ENCODE measurements around the gene ADAMTS1.
"Not testable (repeated sequence)": the region's sequence is repeated elsewhere in the genome, so short reads cannot be mapped to it uniquely, and the experiment has no call there.

Gene ADAMTS1

GRCh38 chr21:26845066-26845758 is at the start of gene ADAMTS1:
Gene ADAMTS1 (minus strand): TSS chr21:26845409. CDS start chr21:26844954, 455 bp downstream.
- DNase-seq: peak; percentile 92

DNA sequence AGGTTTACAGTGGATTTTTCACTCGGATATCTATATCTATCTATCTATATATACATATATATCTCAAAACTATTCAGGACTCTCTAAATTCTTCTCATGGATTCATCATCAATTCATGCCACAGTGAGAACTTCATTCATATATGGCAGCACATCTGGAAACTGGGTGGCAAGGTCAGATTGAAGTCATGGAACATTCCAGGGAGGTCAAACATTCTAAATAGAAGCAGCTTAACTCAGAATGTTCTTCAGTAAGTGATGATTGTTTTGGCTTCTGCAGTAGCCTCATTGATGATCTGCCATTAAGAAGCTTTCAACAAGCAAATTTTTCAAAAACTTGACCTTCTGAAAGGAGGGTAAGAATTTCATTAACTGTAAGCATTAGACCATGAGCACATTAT is 46.9 kb upstream of the ADAMTS1 start:
- peak; percentile 24 for DNase-seq

- DNase-seq: no peak
Observed at GRCh38 chr21:26888931-26889330, 43.7 kb upstream of the ADAMTS1 start.

- DNase-seq: peak; percentile 49
Observed at GRCh38 chr21:26888256-26888655, 43.0 kb upstream of the ADAMTS1 start.

DNA sequence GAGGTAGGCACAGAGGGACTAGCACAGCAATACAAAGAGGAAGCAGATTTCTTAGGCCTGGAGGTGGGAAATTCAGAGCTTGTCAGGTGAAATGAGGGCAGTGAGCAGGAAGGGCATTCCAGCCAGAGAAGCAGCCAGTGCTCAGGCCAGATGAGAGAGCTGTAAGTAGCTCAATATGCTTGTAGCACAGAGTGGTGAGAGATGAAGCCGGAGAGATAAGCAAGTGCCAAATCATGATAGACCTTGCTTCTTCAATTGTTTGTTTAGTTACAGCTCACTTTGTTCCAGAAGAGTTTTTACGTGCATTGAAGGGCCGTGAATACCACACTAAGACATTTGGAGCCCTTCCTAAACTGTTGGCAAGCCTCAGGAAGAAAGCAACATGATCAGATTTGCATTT is 42.0 kb upstream of the ADAMTS1 start:
- no peak for DNase-seq

GRCh38 chr21:26884436-26884835 is 39.2 kb upstream of the ADAMTS1 start:
- DNase-seq: no peak

GRCh38 chr21:26883768-26884167 is 38.6 kb upstream of the ADAMTS1 start:
- no peak for DNase-seq

- DNase-seq: peak; percentile 32
Observed at GRCh38 chr21:26881504-26882228, 36.5 kb upstream of the ADAMTS1 start.

DNA sequence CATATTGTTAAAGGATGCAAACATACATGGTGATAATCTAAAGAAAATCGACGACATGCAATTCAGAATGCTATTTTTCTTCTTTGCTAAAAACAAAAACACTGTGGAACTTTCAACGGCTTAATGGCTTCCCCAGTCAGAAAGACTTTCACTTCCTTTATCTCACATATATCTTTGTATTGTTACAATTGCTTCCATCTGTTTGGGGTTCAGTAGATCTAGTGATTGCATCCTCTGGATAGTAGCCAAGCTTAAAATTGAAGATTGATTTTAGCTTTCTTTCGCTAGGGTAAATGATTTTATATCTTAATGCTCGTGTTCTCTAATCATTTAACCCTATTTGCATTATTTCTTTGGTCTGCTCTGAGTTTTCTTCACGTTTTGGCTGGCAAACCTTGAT is 31.8 kb upstream of the ADAMTS1 start:
- DNase-seq: no peak

DNA sequence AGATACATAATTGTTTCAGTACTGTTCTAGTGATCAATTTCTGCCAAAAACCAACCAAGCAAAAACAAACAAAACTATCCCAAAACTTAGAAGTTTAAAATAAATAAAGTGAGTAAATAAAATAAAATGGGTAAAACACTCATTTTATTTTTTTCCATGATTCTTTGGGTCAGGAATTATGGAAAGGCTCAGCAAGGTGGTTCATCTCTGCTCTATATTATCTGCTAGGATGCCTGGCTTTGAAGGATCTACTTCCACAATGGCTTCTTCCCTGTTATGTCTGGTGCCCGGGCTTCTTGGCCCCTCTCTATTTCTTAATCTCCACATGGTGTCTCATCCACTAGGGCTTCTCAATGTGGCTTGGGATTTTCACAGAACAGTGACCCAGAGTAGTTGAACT is 29.1 kb upstream of the ADAMTS1 start:
- no peak for DNase-seq

DNA sequence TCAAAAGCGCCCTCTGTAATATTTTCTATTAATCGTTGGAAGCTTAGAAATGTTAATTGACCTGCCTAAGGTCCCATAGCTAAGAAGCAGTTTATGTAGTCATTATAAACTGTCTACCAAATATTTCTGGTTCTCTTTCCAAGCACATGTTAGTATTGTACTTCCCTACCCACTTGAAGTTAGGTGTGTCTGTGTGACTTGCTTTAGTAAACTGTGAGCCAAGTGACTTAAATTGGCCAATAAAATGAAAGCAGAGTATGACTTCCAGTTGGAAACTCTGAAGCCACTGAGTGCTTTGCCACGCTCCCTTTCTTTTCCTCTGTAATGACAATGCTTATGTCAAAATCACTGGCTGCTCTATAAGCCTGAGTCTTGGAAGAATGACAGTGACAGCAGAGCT is 20.6 kb upstream of the ADAMTS1 start:
- DNase-seq: no peak

- DNase-seq: not testable (repeated sequence)
Observed at GRCh38 chr21:26856871-26857350, 11.7 kb upstream of the ADAMTS1 start.

DNA sequence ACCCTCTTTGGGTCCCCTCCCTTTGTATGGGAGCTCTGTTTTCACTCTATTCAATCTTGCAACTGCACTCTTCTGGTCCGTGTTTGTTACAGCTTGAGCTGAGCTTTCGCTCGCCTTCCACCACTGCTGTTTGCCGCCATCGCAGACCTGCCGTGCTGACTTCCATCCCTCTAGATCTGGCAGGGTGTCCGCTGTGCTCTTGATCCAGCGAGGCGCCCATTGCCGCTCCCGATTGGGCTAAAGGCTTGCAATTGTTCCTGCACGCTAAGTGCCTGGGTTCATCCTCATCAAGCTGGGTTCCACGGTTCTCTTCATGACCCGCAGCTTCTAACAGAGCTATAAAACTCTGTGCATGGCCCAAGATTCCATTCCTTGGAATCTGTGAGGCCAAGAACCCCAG is 9.5 kb upstream of the ADAMTS1 start:
- not testable (repeated sequence) for DNase-seq

GRCh38 chr21:26852423-26852822 is 7.2 kb upstream of the ADAMTS1 start:
- DNase-seq: no peak

DNA sequence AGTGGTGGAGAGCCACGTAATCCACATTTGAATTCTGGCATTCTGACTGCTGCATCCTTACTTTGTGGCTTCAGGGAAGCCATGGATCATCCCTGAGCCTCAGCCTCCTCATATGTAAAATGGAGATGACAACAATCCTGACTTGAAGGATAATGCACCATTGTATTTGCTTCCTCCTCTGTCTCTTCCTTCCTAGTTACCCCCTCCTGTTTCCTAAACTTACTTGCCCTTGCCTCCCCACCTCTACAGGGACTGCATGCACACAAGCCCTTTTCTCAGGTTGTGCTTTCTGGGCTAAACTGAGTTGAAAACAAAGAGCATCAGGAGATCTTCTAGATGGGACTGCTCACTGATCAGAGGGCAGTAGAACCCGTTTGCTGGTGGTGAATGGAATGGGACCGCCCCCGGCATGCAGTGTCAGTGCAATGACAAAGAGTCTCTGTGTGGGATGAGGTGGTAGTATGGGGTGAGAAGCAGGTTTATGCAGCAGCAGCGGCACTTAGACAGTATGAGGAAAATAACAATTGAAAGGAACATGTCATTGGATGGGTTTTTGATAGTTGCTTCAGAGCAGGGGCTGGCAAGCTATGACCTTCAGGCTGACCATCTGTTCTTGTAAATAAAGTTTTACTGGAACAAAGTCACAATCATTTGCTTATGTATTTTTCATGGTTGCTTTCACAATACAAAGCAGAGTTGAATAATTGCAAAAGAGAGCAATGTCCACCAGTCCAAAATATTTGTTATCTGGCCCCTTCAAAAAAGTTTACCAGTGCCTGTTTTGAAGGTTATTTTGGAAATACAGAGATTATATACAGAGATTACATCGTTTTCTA is 6.1 kb upstream of the ADAMTS1 start:
- DNase-seq: no peak

GRCh38 chr21:26850116-26850643 is 5.0 kb upstream of the ADAMTS1 start:
- peak; percentile 56 for DNase-seq

DNA sequence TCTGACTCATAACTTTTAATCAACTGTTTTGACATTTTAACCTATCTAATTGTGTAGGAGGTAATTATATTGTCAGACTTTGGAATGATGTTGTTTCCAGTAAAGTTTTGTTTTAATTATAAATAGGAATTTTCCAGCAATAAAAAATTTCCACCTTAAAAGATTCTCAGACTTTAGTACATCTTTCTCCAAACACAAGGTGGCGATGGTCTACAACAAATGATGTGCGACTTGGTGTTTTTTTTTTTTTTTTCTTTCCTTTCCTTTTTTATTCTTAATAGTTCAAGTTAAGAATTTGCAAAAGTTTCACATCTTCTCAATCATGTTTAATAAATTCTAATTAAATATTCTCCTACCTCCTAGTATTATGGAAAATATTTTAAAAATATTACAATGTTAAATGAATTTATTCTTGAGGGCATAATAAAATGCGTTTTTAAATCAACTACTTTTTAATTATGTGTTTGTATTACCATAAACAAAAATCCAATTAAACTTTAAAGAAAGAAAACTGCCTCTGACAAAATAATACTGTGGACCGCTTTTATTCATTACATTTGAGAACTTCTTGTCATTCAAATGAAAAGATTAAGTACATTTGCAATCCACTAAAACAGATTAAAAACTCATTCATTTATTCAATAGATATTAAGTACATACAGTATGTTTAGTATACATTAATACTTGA is 4.4 kb upstream of the ADAMTS1 start:
- peak; percentile 71 for DNase-seq

DNA sequence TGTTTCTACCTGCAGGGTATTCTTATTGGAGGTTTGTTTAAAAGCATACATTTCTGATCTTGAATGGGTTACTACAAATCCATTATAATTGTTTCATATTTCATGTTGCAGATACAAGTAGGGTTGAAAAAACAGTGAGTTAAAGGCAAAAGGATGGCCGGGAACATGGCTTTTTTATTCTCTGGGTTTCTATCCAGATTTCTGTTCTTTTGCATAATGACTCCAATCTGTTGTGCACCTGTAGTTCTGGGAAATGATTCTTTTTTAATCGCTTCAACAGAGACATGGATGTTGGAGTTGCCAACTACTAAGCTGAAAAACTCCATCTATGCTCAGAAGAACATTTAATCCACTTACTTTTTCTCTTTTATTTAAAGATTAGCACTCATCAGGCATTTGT is 2.7 kb upstream of the ADAMTS1 start:
- no peak for DNase-seq

DNA sequence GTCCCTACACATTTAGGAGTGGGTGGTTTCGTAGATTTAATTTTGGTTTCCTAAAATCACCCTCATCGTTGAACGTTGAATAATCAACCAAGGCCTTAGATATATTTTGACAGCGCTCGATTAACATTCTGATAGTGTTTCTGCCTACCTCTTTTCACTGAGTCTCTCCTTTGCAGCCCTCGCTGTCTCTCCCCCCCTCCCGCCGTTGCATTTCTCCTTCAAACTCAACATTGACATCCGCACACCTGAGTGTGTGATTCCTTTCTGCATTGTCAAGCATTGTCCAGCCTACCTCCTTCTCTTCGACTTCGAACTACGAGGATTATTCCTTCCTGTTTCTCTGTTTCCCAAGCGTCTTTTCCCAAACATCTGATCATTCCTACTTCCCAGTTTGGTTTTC is 1.8 kb upstream of the ADAMTS1 start:
- no peak for DNase-seq

DNA sequence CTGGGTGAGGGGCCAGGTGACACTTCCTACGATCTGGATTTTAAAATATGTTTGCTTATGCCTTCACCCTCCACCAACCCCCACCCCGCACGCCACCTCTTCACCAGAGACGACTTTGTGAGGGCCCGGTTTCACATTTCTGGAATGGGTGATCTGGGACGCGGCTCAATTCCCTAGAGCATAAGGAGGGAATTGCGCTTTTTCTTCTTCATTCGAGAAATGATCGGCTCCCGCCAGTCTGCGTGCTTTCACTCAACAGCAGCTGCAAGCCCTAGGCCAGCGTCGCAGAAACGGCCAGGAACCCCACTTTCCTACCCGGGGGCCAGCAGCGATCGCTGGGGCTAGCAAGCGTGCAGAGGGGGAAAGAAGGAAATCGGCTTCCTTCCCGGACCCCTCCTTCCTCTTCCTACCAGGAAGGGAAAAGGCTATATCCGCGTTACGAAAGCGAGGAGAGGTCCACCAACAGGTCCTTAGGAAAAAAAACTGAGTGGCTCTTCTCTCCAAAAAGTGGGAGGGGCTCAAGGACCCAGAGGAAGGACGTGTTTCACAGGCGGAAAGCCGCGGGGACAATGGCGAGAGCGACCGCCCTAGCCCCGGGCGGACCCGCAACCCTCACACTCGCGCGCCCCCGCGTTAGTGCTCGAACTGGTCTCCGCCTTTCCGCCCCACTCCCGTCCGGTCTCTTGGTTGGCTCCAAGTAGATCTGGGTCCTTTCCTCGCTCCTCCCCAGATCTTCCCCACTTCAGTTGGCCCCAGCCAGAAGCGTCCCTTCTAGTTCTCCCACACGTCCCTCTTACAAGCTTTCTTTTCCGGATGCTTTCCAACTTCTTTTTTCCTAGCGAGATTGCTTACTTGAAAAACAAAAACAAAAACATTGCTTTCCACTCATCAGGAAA is 1.1 kb upstream of the ADAMTS1 start:
- peak; percentile 82 for DNase-seq

DNA sequence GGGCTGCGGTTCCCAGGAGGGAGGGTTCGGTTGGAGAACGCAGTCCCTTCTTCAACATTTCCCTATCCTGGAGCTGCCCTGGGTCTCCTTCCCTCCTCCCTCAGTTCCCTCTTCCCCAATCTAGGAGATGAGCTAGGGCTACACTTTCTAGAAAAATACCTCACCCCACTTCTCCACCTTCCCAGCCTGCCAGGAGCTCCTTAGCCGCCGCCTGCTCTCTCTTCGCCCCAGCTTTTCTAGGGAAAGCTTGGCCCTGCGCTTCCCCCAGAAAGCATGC is 488 bp upstream of the ADAMTS1 start:
- no peak for DNase-seq

Measured in fibroblast of skin of right biceps (primary cell).